OCI-LY3 (cell line): ENCODE results near the gene MIPOL1.

ENCODE experiments used
- CTCF ChIP-seq: fragments of 200-600, 300-600 bp; sonication (generic); IDR thresholded peaks from 2 replicates; pipeline ENCODE4 v1.5.1; 2014; ENCODE audit warnings: antibody characterized with exemption, low read length, low read depth
- EZH2phosphoT487 ChIP-seq: fragments of 200-600 bp; shearing (Covaris generic); IDR thresholded peaks from 2 replicates; pipeline ENCODE4 v1.6.1; 2018; ENCODE audit warnings: antibody characterized with exemption, mixed run types, low read depth

- no peak for TF ChIP-seq CTCF
- no peak for TF ChIP-seq EZH2phosphoT487
These were observed 284.7 kb downstream of the MIPOL1 start for GRCh38 chr14:37482428-37482827.
